HCT116 (cell line): ENCODE results near the gene CD3D. TPM values are rescaled to one million over a fixed set of nuclear protein-coding genes. Genes with fewer than 3 reads are reported as not detected.

Source experiments
- ATAC-seq: fragments of 200-7000 bp; cut with Tn5 transposase; 2 replicates; pipeline ENCODE4 v1.9.1; 2020; ENCODE audit warnings: mild to moderate bottlenecking, moderate library complexity
- BruUV-seq: library from RNA; stranded (reverse); fragments of 400-500 nt; replicated peaks from 2 replicates; lab custom pipeline; 2021; lab: Mats Ljungman, UMichigan
- CTCF ChIA-PET: fragments of 300-600 bp; sonication (Branson Sonifier 250); formaldehyde crosslinking; loops from one replicate; lab custom pipeline; 2021; ENCODE audit warnings: antibody characterized with exemption; lab: Charles Lee
- POLR2A ChIA-PET: fragments of 300-600, 350-600 bp; sonication (Branson Sonifier 250); formaldehyde crosslinking; loops from one replicate; lab custom pipeline; 2021; ENCODE audit warnings: antibody characterized with exemption; lab: Charles Lee
- RAD21 ChIA-PET, 2 experiments: fragments of 300-600 bp; sonication (Branson Sonifier 250); formaldehyde crosslinking; loops; one replicate each; lab custom pipeline; 2023; ENCODE audit warnings: low total read pairs in 2 of 2; ENCODE audit not compliant: uncharacterized antibody in 2 of 2, unreplicated experiment in 2 of 2, low non-redundant PET in 1 of 2; lab: Charles Lee
- DNase-seq: peaks from one replicate; pipeline ENCODE4 v3.0.0-alpha.2; 2010; ENCODE audit warnings: low read depth, low spot score
- H2AFZ ChIP-seq: fragments of 200-600 bp; shearing (Covaris generic), sonication (generic); 2 replicates; pipeline ENCODE4 v1.6.1; 2017; ENCODE audit warnings: low read depth, mixed run types, mixed read lengths, antibody characterized with exemption, low read length; ENCODE audit not compliant: poor library complexity, severe bottlenecking
- H3K27ac ChIP-seq: 2 replicates; pipeline ENCODE4 v1.5.1; 2012; ENCODE audit warnings: low read depth, low read length
- H3K27me3 ChIP-seq: fragments of 200-600 bp; sonication (generic); 2 replicates; pipeline ENCODE4 v1.6.1; 2016; ENCODE audit warnings: mixed run types, low read length, mixed read lengths; ENCODE audit not compliant: insufficient read depth
- H3K36me3 ChIP-seq, 2 experiments: fragments of 200-500 bp in 1 of 2; fragments of 200-600 bp in 1 of 2; sonication (Bioruptor generic) in 1 of 2; sonication (generic) in 1 of 2; 2 replicates each; pipeline versions ENCODE4 v1.5.1 to v1.6.1; 2014 to 2016; ENCODE audit warnings: low read length in 2 of 2, inconsistent platforms in 1 of 2, mixed read lengths in 1 of 2, mixed run types in 1 of 2; ENCODE audit not compliant: insufficient read depth in 2 of 2, control insufficient read depth in 1 of 2
- H3K4me1 ChIP-seq, 2 experiments: fragments of 200-600 bp in 1 of 2; sonication (generic) in 1 of 2; 2 replicates each; pipeline versions ENCODE4 v1.5.1 to v1.6.1; 2012 to 2017; ENCODE audit warnings: low read length in 2 of 2, inconsistent platforms in 1 of 2, mild to moderate bottlenecking in 1 of 2, mixed read lengths in 1 of 2, mixed run types in 1 of 2, moderate library complexity in 1 of 2; ENCODE audit not compliant: insufficient read depth in 2 of 2, control insufficient read depth in 1 of 2
- H3K4me2 ChIP-seq: fragments of 200-600 bp; sonication (generic); 2 replicates; pipeline ENCODE4 v1.6.1; 2017; ENCODE audit warnings: mixed run types, low read length, mixed read lengths
- H3K4me3 ChIP-seq, 2 experiments: fragments of 200-600 bp in 1 of 2; sonication (generic) in 1 of 2; replicated peaks in 1 of 2; 2 replicates each; pipeline ENCODE4 v1.5.1; 2011 to 2016; ENCODE audit warnings: low read length in 2 of 2, control low read depth in 1 of 2, low read depth in 1 of 2, mild to moderate bottlenecking in 1 of 2, mixed read lengths in 1 of 2, mixed run types in 1 of 2
- H3K79me2 ChIP-seq: fragments of 200-600 bp; sonication (generic); 2 replicates; pipeline ENCODE4 v1.6.1; 2017; ENCODE audit warnings: mild to moderate bottlenecking, mixed run types, low read length, moderate library complexity, mixed read lengths; ENCODE audit not compliant: insufficient read depth
- H3K9ac ChIP-seq: fragments of 200-600 bp; sonication (generic); 2 replicates; pipeline ENCODE4 v1.6.1; 2016; ENCODE audit warnings: low read length, mixed read lengths
- H3K9me2 ChIP-seq: fragments of 200-600 bp; sonication (generic), shearing (Covaris generic); 2 replicates; pipeline ENCODE4 v1.6.1; 2017; ENCODE audit warnings: mixed run types, mild to moderate bottlenecking, moderate library complexity; ENCODE audit not compliant: insufficient read depth
- H3K9me3 ChIP-seq, 2 experiments: fragments of 200-500 bp in 1 of 2; fragments of 200-600 bp in 1 of 2; sonication (Bioruptor generic) in 1 of 2; sonication (generic) in 1 of 2; 2 replicates each; pipeline ENCODE4 v1.6.1; 2014 to 2017; ENCODE audit warnings: low read length in 2 of 2, mixed read lengths in 2 of 2, inconsistent platforms in 1 of 2, low read depth in 1 of 2, mild to moderate bottlenecking in 1 of 2, mixed run types in 1 of 2, moderate library complexity in 1 of 2; ENCODE audit not compliant: control insufficient read depth in 1 of 2, insufficient read depth in 1 of 2
- H4K20me1 ChIP-seq: fragments of 200-600 bp; sonication (generic), shearing (Covaris generic); 2 replicates; pipeline ENCODE4 v1.6.1; 2017; ENCODE audit warnings: mixed run types, mild to moderate bottlenecking, moderate library complexity; ENCODE audit not compliant: insufficient read depth
- CBX3 ChIP-seq: IDR thresholded peaks from 2 replicates; pipeline ENCODE4 v1.6.1; 2012; ENCODE audit warnings: low read depth
- CEBPB ChIP-seq: IDR thresholded peaks from 2 replicates; pipeline ENCODE4 v1.6.1; 2012; ENCODE audit warnings: low read depth
- CTCF ChIP-seq, 3 experiments: fragments of 200-600 bp in 1 of 3; sonication (generic) in 1 of 3; IDR thresholded peaks in 2 of 3; conservative IDR thresholded peaks in 1 of 3; 2 replicates each; pipeline ENCODE4 v1.5.1; 2012 to 2017; ENCODE audit warnings: low read depth in 2 of 3, low read length in 2 of 3, antibody characterized with exemption in 1 of 3, borderline replicate concordance in 1 of 3, control low read depth in 1 of 3, mild to moderate bottlenecking in 1 of 3, mixed read lengths in 1 of 3, mixed run types in 1 of 3, moderate library complexity in 1 of 3; ENCODE audit not compliant: insufficient read depth in 1 of 3
- EGR1 ChIP-seq: IDR thresholded peaks from 2 replicates; pipeline ENCODE4 v1.6.1; 2012; ENCODE audit warnings: low read depth
- EZH2 ChIP-seq: fragments of 200-600 bp; sonication (generic); IDR thresholded peaks from 2 replicates; pipeline ENCODE4 v1.6.1; 2017; ENCODE audit warnings: antibody characterized with exemption, mixed run types
- JUND ChIP-seq: IDR thresholded peaks from 2 replicates; pipeline ENCODE4 v1.6.1; 2012
- MAX ChIP-seq: IDR thresholded peaks from 2 replicates; pipeline ENCODE4 v1.6.1; 2012
- RAD21 ChIP-seq: IDR thresholded peaks from 2 replicates; pipeline ENCODE4 v1.6.1; 2012; ENCODE audit warnings: low read depth, mild to moderate bottlenecking
- SIN3A ChIP-seq: IDR thresholded peaks from 2 replicates; pipeline ENCODE4 v1.6.1; 2012; ENCODE audit warnings: low read depth
- YY1 ChIP-seq: IDR thresholded peaks from 2 replicates; pipeline ENCODE4 v1.6.1; 2011; ENCODE audit warnings: low read length, low read depth, moderate library complexity, mild to moderate bottlenecking; ENCODE audit not compliant: insufficient replicate concordance; ENCODE audit errors: extremely low read depth
- ZNF274 ChIP-seq: fragments of 200-500 bp; sonication (Bioruptor generic); IDR thresholded peaks from 2 replicates; pipeline ENCODE4 v1.6.1; 2014; ENCODE audit warnings: mild to moderate bottlenecking, low read depth, low read length, inconsistent platforms
- intact Hi-C: fragments of 100-400 bp; cut with micrococcal nuclease; formaldehyde crosslinking; loops from 2 replicates; pipeline ENCODE4 v1.10.0; 2022
- total RNA-seq: library from RNA; stranded (reverse); gene quantifications from one replicate; pipeline ENCODE4 v1.2.1, GENCODE V29; 2021; ENCODE audit not compliant: unreplicated experiment
- TF ChIP-seq, protein P1 (sequence below): IDR thresholded peaks from 2 replicates; pipeline ENCODE4 v1.6.1; 2012

Gene CD3D
- total RNA-seq, 1 experiment from 2014 or later = 1.0 TPM

GRCh38 chr11:118318581-118319336, 23.7 kb downstream of the CD3D start:
- CTCF ChIA-PET = no interaction called here
- BruUV-seq = no TSS peak
- POLR2A ChIA-PET = no interaction called here
- Histone ChIP-seq H3K36me3 (no peaks in the 10 kb centered on the region), H3K4me1 (peaks cover 0 to 6% of the 10 kb centered on the region in 2 experiments; a peak in 2 of 4 replicates), H4K20me1 (no peaks in the 10 kb centered on the region), H2AFZ (no peak overlapping the region), H3K9me2 (0 out of 2 replicates have a peak, but pooled peaks cover 2% of the 10 kb centered on the region), H3K4me3 (no peak overlapping the region), H3K9ac (no peak overlapping the region), H3K9me3 (no peaks in the 10 kb centered on the region), H3K27ac (no peak overlapping the region), H3K27me3 (no peaks in the 10 kb centered on the region), H3K79me2 (no peaks in the 10 kb centered on the region), H3K4me2 (no peak overlapping the region)
- intact Hi-C loops = no loop called here
- DNase-seq (no peak), ATAC-seq (no peak)
- TF ChIP-seq EGR1 (no peak), RAD21 (no peak), JUND (no peak), ZNF274 (no peak), EZH2 (no peak), SIN3A (no peak), MAX (no peak)
- TF ChIP-seq, protein P1, sequence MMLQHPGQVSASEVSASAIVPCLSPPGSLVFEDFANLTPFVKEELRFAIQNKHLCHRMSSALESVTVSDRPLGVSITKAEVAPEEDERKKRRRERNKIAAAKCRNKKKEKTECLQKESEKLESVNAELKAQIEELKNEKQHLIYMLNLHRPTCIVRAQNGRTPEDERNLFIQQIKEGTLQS = no peak
- RAD21 ChIA-PET = no interaction called here

DNA sequence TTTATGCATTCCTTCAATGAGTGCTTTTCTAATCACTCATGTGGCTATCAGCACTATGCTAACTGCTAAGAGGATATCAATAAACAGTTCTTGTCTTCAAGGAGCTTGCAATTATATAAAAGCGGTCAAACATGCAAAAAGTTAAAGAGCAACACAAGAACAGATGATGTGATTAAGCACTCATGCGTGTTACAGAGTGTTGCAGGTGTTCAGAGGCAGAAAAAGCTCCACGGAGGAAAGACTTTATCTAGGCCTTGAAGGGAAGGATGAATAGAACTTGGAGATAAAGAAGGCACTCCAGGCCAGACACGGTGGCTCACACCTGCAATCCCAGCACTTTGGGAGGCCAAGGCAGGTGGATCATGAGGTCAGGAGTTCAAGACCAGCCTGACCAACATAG, 24.4 kb downstream of the CD3D start:
- TF ChIP-seq CTCF (IDR thresholded peaks at IDR 0.05 in 2 of 3, conservative IDR thresholded peaks at IDR 0.05 in 1 of 3; ENCODE audit: borderline replicate concordance in 1 of 3, insufficient read depth in 1 of 3, low read depth in 2 of 3, low read length in 2 of 3) = no peak
- TF ChIP-seq EZH2 = no peak
- TF ChIP-seq RAD21 = no peak
- TF ChIP-seq, protein P1 = no peak
- no peak for TF ChIP-seq MAX
- no peak for TF ChIP-seq YY1
- no peak for TF ChIP-seq CBX3
- TF ChIP-seq CEBPB = no peak
- TF ChIP-seq, all 23 proteins: peak for 0
- intact Hi-C loops = no loop called here
- no peak overlapping the region for H3K9ac ChIP-seq
- RAD21 ChIA-PET = no interaction called here
- peaks cover 0 to 6% of the 10 kb centered on the region in 2 experiments; a peak in 2 of 4 replicates for H3K4me1 ChIP-seq
- no peak overlapping the region for H3K27ac ChIP-seq
- H3K4me3 ChIP-seq = no peak overlapping the region
- no peaks in the 10 kb centered on the region for H4K20me1 ChIP-seq
- DNase-seq = no peak
- BruUV-seq = no TSS peak
- no peaks in the 10 kb centered on the region for H3K9me3 ChIP-seq
- CTCF ChIA-PET = no interaction called here
- POLR2A ChIA-PET = no interaction called here
- no peaks in the 10 kb centered on the region for H3K9me2 ChIP-seq
- H3K36me3 ChIP-seq = no peaks in the 10 kb centered on the region
- H2AFZ ChIP-seq = no peak overlapping the region
- ATAC-seq = no peak
- H3K4me2 ChIP-seq = no peak overlapping the region
- no peaks in the 10 kb centered on the region for H3K79me2 ChIP-seq
- H3K27me3 ChIP-seq = no peaks in the 10 kb centered on the region
